ENCODE data around the gene NCKAP1. TPM values are rescaled to one million over a fixed set of nuclear protein-coding genes. Genes with fewer than 3 reads are reported as not detected.

NCKAP1 gene
- total RNA-seq, 2 donors from 2014 or later, result 19.8 to 59.9 TPM

DNA sequence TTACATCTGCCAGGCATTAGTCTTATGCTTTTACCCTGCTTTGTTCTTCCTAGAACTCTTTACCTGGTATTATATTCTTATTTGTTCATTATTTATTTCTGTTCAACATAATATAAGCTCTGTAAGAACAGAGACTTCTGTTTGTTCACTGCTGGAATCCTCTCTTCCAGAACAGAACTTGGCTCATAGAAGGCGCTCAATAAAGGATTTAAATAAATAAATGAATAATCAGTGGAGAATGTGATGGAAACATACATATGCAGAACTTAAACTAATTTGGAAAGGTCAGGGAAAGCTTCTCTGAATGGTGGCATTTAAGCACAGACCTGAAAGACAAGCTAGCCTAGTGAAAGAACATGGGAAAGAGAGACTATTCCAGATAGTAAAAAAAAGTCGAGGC is 24.3 kb downstream of the NCKAP1 start:
- WGBS, 2 donors, result 79 to 91% methylated on average over 2 of the region's 2 CpGs
- Histone ChIP-seq H3K36me3 (replicated peaks in 1 of 2; ENCODE audit: insufficient read depth in 1 of 2, low read depth in 2 of 2) (no peaks in the 10 kb centered on the region), H3K27me3 (no peaks in the 10 kb centered on the region), H3K4me3 (no peak overlapping the region), H3K27ac (no peak overlapping the region), H3K9me3 (no peaks in the 10 kb centered on the region), H3K4me1 (peaks cover 30% of the 10 kb centered on the region)
- intact Hi-C loops (cut with DNase I), result no loop called here
- ATAC-seq, result no peak
- no peak for DNase-seq
- no peak for TF ChIP-seq POLR2A (IDR thresholded peaks at IDR 0.05)
- TF ChIP-seq, protein P1, sequence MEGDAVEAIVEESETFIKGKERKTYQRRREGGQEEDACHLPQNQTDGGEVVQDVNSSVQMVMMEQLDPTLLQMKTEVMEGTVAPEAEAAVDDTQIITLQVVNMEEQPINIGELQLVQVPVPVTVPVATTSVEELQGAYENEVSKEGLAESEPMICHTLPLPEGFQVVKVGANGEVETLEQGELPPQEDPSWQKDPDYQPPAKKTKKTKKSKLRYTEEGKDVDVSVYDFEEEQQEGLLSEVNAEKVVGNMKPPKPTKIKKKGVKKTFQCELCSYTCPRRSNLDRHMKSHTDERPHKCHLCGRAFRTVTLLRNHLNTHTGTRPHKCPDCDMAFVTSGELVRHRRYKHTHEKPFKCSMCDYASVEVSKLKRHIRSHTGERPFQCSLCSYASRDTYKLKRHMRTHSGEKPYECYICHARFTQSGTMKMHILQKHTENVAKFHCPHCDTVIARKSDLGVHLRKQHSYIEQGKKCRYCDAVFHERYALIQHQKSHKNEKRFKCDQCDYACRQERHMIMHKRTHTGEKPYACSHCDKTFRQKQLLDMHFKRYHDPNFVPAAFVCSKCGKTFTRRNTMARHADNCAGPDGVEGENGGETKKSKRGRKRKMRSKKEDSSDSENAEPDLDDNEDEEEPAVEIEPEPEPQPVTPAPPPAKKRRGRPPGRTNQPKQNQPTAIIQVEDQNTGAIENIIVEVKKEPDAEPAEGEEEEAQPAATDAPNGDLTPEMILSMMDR (IDR thresholded peaks at IDR 0.05), result no peak

- ATAC-seq (no peak), DNase-seq (no peak)
- H3K4me3 ChIP-seq, result no peak overlapping the region
- intact Hi-C loops (cut with DNase I), result no loop called here
- TF ChIP-seq, protein P1 (IDR thresholded peaks at IDR 0.05), result no peak
- TF ChIP-seq POLR2A (IDR thresholded peaks at IDR 0.05), result no peak
- no peak overlapping the region for H3K27ac ChIP-seq
- peaks cover 30% of the 10 kb centered on the region for H3K4me1 ChIP-seq
- no peaks in the 10 kb centered on the region for H3K9me3 ChIP-seq
- H3K27me3 ChIP-seq, result no peaks in the 10 kb centered on the region
- 92 to 93% methylated on average over 2 of the region's 2 CpGs for WGBS, 2 donors
- H3K36me3 ChIP-seq (replicated peaks in 1 of 2; ENCODE audit: insufficient read depth in 1 of 2, low read depth in 2 of 2), result no peaks in the 10 kb centered on the region
Measured at GRCh38 chr2:183011743-183012142, 26.5 kb downstream of the NCKAP1 start.

- WGBS, 2 donors, result 55 to 61% methylated on average over 5 of the region's 5 CpGs
- Histone ChIP-seq H3K4me3 (no peak overlapping the region), H3K36me3 (replicated peaks in 1 of 2; ENCODE audit: insufficient read depth in 1 of 2, low read depth in 2 of 2) (no peaks in the 10 kb centered on the region), H3K9me3 (no peaks in the 10 kb centered on the region), H3K27me3 (no peaks in the 10 kb centered on the region), H3K27ac (no peak overlapping the region), H3K4me1 (peaks cover 22% of the 10 kb centered on the region)
- no peak for TF ChIP-seq POLR2A (IDR thresholded peaks at IDR 0.05)
- TF ChIP-seq, protein P1 (IDR thresholded peaks at IDR 0.05), result no peak
- ATAC-seq (no peak), DNase-seq (no peak)
- intact Hi-C loops (cut with DNase I), result no loop called here
Measured at GRCh38 chr2:183010112-183010511, 28.1 kb downstream of the NCKAP1 start.

DNA sequence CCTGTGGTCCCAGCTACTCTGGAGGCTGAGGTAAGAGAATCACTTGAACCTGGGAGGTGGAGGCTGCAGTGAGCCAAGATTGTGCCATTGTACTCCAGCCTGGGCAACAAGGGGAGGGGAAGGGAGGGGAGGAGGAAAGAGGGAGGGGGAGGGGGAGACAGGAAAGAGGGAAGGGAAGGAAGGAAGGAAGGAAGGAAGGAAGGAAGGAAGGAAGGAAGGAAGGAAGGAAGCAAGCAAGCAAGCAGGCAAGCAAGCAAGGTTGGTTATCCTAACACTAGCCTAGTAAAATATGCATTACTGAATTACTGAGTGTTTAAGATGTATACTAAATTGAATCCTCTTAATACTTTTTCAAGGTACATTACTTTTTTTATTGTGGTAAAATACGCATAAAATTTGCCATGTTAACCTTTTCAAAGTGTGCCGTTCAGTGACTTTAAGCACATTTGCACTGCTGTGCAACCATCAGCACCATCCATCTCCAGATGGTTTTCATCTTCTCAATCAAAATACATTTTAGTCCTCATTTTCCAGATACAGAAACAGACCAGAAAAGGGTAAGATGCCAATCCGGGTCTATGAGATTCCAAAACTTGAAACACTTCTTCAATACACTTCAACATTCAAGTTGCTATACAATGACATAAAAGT is 28.9 kb downstream of the NCKAP1 start:
- no peak overlapping the region for H3K4me3 ChIP-seq
- intact Hi-C loops (cut with DNase I), result no loop called here
- no peak for TF ChIP-seq POLR2A (IDR thresholded peaks at IDR 0.05)
- H3K4me1 ChIP-seq, result peaks cover 14% of the 10 kb centered on the region
- no peak overlapping the region for H3K27ac ChIP-seq
- no peaks in the 10 kb centered on the region for H3K36me3 ChIP-seq (replicated peaks in 1 of 2; ENCODE audit: insufficient read depth in 1 of 2, low read depth in 2 of 2)
- no peaks in the 10 kb centered on the region for H3K9me3 ChIP-seq
- ATAC-seq, result no peak
- 92 to 97% methylated on average over 3 of the region's 3 CpGs for WGBS, 2 donors
- DNase-seq, result no peak
- no peaks in the 10 kb centered on the region for H3K27me3 ChIP-seq

DNA sequence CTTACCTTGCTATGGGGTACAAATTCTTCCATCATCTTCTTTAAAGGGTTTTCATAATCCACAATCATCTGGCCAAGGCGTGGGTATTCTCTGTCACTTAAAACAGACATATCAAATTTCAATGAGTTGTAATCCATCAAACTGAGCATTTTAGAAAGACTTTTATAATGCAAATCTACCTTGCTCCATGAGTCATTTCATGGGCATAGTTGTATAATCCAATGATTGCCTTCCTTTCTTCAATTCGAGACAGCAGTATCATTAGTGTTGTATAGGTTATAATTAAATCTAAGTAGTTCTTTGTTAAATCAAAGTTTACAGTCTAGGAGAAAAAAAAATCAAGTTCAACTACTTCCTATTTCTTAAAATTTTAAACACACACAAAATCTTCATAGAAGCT is 36.3 kb downstream of the NCKAP1 start:
- ATAC-seq, result no peak
- no peak overlapping the region for H3K4me3 ChIP-seq
- no peak for TF ChIP-seq POLR2A (IDR thresholded peaks at IDR 0.05)
- TF ChIP-seq, protein P1 (IDR thresholded peaks at IDR 0.05), result no peak
- WGBS, 2 donors, result 86 to 93% methylated on average over 2 of the region's 2 CpGs
- H3K27ac ChIP-seq, result no peak overlapping the region
- DNase-seq, result no peak
- peaks cover 0 to 5% of the 10 kb centered on the region in 2 donors for H3K36me3 ChIP-seq (replicated peaks in 1 of 2; ENCODE audit: insufficient read depth in 1 of 2, low read depth in 2 of 2)
- H3K9me3 ChIP-seq, result no peaks in the 10 kb centered on the region
- H3K4me1 ChIP-seq, result peaks cover 5% of the 10 kb centered on the region
- H3K27me3 ChIP-seq, result no peaks in the 10 kb centered on the region
- intact Hi-C loops (cut with DNase I), result no loop called here

All from body of pancreas (tissue), 4 donors.